SK-N-MC (cell line): ENCODE measurements around the gene CAMK1D.

Experiments
- EZH2 ChIP-seq: fragments of 200-600 bp; sonication (generic); IDR thresholded peaks from one replicate; pipeline ENCODE4 v1.6.1; 2017; ENCODE audit warnings: antibody characterized with exemption
- POLR2AphosphoS5 ChIP-seq: IDR thresholded peaks from 2 replicates; pipeline ENCODE4 v1.6.1; 2012; ENCODE audit warnings: mild to moderate bottlenecking, low read depth, low read length, borderline replicate concordance

DNA sequence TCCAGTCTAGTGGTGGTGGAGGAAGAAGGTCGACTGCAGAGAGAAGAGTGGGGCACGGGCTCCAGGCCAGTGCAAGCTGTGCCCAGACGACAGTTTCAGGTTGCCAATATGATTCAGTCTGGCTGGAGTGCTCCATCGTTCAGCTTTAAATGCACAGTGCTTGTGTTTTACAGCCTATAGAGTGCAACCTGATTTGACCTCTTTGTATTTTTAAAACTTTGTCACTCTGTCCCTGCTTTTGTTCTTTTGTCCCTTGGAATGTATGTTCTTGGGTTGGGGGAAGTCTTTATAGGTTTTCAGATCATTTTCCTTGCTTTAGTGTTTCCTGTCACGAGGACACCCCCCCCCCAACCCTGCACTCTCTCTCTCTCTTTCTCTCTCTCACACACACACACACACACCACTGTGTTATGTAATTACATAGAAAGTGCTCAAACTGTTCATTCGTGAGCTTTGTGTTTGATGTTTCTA, 198.0 kb downstream of the CAMK1D start:
- TF ChIP-seq POLR2AphosphoS5, result no peak
- no peak for TF ChIP-seq EZH2
